Stimulated activated CD4-positive, alpha-beta T cell treated with anti-CD3 and anti-CD28 coated beads, Interleukin-1b, Interleukin-23, amount 100 ng/mL, for 48 hours (primary cell): ENCODE data around the gene BPI.
"Not testable (repeated sequence)": the region's sequence is repeated elsewhere in the genome, so short reads cannot be mapped to it uniquely, and the experiment has no call there.

Experiments used
- DNase-seq: peaks from one replicate; pipeline ENCODE4 v3.0.0-alpha.2; 2020

The BPI gene

DNA sequence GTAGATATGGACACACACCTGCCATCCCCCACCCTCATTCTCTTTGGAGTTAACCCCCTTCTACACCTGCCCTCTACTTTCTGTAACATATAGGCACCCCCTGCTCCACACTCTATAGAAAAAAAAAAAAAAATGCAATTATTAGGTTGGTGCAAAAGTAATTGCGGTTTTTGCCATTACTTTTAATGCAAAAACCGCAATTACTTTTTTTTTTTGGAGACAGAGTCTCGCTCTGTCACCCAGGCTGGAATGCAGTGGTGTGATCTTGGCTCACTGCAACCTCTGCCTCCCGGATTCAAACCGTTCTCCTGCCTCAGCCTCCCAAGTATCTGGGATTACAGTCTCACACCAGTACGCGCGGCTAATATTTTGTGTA, 35.6 kb downstream of the BPI start:
- DNase-seq = not testable (repeated sequence)

DNA sequence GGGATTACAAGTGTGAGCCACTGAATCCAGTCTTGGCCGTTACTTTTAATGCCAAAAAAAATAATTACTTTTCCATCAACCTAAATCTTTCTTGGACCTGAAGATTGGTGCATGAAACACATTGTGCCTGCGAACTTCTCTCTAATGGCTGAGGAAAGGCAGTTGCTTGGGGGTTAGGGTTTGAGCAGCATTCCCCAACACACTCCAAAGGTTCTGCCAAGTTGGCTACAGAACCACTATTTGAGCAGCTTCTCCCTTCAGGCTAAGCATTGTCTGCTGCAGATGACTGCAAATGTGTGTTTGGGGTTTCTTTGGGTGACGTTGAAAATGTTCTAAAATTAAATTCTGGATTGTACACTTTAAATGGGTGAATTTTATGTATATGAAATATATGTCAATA, 36.0 kb downstream of the BPI start:
- no peak for DNase-seq

DNA sequence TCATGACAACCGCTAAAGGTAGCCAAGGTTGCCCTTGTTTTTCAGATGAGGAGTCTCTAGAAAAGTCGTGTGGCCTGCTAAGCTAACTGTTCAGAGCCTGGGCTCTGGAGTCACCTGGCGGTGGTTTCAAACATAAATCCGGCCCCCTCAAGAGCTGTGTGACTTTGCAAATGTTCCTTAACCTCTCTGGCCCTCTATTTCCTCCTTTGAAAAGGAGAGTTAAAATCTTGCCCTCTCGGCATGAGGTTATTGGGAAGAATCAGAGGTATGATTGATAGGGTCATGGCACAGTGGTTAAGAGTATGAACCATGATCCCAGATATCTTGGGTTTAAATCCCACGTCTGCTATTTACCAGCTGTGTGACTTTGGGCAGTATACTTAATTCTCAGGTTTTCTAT, 36.7 kb downstream of the BPI start:
- no peak for DNase-seq

- no peak for DNase-seq
These were observed 38.3 kb downstream of the BPI start for GRCh38 chr20:38342216-38342615.

DNA sequence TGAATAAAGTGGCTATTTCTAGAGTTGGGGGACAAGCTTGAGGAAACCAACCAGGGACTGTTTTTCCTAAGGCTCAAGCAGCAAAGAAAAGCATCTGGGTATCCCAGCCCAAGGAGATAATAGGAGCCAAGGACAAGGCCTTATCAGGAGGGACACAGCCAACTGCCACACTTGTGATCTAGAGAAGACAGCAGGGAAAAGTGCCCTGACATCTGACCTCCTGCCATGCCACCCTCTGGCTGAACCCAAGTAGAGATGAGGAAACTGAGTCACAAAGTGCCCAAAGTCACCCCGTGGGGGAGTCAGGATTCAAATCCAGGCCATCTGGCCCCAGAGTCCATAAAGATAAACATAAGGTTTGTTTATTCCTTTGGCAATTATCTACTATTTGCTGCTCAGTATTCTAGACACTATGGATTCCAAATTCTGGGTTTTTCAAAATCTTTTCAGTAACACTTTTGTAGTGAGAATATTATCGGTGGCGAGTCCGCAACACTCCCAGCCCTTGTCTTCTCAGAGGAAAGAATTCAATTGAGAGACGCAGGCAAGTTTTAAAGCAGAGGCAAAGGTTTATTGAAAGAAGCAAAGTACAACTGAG, 38.9 kb downstream of the BPI start:
- DNase-seq = no peak

DNA sequence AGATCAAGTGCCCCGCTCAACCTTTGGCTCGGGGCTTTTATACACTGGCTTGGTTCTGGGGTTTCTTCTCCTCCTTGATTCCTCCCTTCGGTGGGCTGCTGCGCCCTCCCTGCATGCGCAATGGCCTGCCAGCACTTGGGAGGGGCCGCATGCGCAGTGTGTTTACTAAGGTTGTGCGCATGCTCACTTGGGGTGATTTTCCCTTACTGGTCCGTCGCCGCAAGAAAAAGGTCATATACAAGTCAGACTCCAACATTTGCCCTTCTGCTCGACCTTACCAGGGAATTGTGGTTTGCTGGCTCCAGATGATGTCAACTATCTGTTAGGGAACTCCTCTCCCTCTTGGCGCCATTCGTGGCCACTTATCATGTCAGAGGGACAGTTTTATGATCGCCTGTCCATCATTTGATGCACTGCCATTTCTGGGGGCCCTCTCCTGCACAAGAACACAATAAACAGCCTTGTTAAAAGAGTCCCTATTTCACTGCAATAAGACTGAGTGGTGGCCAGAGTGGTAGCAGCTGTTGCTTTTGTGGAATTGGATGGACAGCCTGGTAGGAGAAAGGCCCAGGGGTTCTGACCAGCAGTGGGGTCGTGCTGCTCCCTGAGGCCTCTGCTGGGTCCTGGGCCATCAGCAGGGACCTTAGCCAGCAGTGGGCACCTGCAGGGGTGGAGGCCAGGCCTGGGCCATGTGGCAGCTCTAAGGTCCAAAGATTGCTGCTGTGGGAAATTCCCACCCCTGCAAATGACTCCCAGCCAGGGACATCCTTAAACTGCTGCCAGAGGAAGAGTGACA, 39.6 kb downstream of the BPI start:
- no peak for DNase-seq

DNA sequence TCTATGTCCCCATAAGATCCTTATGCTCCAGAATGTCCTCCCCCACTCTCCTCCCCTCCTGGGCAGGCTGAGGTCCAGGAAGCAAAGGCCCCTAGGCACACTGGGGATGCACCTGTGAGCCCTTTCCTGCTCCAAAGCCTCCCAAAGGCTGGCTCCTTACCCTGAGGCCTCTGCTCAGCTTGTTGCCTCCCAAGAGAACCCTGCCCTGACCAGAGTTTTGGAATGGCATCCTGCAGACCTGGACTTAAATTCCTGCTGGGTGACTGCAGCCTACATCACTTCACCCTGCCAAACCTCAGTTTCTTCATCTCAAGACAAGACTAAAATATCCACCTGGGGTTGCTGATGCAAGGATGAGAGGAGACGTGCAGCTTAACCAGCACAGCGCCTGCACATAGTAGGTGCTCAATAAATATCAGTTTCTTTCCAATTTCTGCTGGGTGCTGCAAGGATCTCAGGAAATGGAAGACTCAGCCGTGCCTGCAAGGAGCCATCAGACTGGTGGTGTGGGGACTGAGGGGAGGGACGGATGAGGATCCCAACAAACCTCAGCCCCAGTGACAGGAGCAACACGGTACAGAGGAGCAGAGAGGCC, 40.2 kb downstream of the BPI start:
- no peak for DNase-seq

GRCh38 chr20:38345643-38346042, 41.7 kb downstream of the BPI start:
- no peak for DNase-seq

DNA sequence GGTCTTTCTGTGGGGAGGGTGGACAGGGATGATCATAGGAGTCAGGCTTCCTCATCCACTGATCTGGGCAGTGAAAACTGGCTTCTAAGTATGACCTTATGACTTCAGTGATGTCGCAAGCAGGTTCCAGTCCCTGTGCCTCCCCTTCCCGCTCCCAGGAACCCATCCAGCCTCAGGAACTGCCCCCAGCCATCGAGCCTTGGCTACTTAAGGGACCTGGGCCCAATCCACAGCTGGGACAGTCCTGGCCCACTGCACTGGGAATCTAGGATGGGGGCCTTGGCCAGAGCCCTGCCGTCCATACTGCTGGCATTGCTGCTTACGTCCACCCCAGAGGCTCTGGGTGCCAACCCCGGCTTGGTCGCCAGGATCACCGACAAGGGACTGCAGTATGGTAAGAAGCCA, 42.3 kb downstream of the BPI start, which contains the start of gene LBP:
TSS of gene LBP (plus strand) at position 236 of the 405 bp plus-strand sequence. CDS start at position 271, 35 bp downstream.
- DNase-seq = no peak

DNA sequence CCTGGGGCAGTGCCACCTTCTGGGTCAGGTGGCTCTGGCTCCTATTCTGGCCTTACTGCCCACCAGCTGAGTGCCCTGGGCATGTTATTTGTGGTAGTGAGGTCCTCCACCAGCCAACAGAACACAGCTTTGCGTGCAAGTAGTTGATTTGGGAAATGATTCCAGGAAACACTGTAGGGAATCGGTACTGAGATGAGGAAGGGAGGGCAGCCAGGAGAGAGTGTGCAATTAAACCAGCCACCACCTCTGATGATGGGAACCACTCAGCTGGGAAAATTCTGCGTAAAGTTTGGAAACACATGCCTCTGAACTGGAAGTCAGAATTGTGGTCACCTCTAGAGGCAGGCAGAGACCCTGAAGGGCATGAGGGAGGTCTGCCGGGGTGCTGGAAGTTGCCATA, 42.8 kb downstream of the BPI start:
- DNase-seq = no peak

DNA sequence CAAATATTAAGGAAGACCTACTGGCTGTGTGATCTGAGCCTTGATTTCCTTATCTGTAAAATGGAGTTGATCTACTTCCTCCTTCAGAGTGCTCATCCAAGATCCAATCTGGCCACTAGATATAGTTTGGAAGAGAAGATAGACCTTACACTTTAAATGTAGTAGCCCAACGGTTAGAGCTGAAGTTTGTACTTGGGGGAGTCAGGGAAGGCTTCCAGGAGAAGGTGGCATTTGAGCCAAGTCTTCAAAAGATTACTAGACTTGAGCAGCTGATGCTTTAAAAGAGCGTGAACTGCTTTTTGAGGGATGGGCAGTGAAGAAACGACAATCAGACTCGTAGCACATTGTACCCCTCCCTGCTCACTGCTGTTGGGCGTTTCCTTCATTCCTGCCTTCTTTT, 45.9 kb downstream of the BPI start:
- no peak for DNase-seq

GRCh38 chr20:38350879-38351775, 47.2 kb downstream of the BPI start:
- no peak for DNase-seq

DNA sequence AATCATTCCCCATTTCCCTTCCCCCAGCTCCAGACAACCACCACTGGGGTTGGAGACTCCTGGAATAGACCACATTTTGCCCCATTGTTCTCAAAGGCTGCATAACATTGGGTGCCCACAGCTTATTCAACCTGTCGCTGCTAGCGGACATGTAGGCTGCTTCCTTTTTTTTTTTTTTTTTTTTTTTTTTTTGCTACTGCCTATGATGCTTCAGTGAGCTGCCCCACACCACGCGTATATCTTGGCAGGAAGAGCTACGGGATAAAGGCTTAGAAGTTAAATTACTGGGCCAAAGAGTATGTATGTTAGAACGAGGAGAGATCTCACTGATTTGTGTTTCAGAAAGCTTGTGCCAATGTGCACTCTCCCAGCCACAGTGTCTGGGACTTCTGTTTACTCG, 49.4 kb downstream of the BPI start:
- no peak for DNase-seq

DNA sequence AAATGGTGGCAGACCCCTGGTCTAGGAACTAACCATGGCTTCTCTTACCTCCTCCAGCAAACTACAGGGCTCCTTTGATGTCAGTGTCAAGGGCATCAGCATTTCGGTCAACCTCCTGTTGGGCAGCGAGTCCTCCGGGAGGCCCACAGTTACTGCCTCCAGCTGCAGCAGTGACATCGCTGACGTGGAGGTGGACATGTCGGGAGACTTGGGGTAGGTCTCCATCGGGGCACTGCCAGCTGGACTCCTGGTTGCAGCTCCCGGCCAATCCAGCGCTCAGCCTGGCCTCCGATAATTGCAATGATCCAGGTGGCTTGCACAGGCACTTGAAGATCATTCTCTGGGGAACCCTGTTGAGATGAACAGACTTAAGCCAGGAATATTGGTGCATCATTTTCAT, 50.3 kb downstream of the BPI start:
- DNase-seq = no peak

DNA sequence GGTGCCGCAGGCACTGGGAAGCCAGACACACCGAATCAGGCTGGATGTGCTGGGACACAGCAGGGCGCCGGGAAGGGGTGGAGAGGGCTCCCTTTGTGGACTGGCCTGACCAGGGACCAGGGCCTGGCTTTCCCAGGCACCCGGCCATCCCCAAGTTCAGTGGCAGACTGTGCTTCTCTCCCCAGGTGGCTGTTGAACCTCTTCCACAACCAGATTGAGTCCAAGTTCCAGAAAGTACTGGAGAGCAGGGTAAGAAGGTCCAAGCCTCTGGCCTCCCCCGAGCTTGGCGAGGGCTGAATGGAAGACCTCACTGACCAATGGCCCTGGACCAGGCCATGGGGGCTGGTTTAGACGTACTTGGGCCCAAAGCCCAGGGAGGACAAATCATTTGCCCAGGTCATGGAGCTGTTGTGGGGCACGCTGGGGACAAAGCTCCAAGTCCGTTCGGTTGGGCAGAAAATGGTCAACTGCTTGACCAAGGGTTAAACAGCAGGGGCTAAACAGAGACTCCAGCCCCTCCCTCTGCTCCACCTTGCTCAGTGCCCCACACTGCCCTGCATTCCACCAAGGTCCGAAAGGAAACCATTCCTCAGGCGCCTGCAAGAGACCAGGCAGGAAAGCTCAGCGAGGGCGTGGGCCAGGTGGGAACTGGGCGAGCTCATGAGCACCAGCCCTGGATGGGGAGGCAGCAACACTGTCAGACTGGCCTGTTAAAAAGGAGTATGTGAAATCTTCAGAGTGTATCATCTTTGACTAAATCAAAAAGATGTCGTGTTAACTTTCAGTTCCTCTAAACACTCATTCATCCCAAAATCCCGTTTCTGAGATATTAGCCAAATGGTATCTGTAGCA, 51.4 kb downstream of the BPI start:
- no peak for DNase-seq

DNA sequence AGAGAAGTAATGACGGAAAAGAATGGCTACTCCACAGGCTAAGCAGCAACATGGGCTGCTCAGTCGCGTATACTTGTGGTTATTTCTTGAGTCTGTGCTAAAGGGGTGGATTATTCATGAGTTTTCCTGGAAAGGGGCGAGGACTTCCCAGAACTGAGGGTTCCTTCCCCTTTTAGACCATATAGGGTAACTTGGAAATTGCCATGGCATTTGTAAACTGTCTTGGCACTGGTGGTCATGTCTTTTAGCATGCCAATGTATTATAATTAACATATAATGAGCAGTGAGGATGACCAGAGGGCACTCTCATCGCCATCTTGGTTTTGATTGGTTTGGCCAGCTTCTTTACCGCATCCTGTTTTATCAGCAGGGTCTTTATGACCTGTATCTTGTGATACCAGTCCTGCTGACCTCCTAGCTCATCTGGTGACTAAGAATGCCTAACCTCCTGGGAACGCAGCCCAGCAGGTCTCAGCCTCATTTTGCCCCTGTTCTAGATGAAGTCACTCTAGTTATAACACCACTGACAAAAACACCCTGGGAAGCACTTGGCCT, 53.8 kb downstream of the BPI start:
- DNase-seq = no peak

DNA sequence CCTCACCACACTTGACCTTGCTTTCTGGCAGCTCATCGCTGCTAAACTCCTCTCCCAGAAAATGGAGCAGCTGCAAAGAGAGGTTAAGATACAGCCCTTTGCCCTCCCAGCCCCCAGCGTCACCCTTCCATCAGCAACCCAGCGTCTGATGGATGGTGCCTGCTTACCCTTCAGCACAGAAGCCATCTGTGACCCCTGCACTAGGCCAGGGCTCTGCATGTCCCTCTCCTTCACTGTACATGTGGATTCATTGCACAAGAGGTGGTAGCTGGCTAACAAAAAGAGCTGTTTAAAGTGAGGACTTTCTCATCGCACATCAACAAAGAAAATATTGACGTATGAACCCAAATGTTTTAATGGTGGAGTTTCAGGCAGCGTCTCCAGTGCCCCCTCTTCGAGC, 54.6 kb downstream of the BPI start:
- DNase-seq = no peak

- no peak for DNase-seq
These were observed 59.2 kb downstream of the BPI start for GRCh38 chr20:38363004-38363747.

GRCh38 chr20:38369389-38369788, 65.4 kb downstream of the BPI start:
- no peak for DNase-seq

- no peak for DNase-seq
These were observed 68.8 kb downstream of the BPI start for GRCh38 chr20:38372806-38373205.

DNA sequence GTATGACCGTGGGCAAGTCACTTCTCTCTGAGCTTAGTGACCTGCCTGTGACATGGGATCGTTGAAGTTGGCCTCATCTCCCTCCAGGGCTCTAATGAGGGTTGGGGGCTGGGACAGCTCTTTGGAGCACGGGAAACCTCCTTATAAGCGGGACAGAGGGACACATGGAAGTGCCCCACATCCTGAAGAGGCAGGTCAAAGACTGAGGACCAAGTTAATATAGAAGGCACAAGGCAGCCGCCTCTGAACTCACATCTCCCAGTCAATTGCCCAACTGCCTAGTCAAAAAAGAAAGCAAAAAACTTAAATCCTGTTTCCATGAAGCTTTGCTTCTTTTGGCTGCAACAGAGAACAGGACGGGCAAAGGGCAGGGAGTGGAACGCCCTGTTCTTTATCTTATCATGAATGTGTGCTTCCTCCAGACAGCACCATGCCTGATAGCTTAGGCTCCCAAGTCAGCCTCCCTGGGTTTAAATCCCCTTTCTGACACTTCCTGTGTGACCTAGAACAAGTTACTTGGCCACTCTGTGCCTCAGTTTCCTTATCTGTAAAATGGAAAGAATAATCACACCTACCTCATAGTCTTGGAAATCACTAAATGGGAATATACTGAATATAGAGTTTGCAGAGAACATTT, 69.4 kb downstream of the BPI start:
- no peak for DNase-seq
